Neural progenitor cell (in vitro differentiated cells): ENCODE data around the gene FRRS1. TPM values are rescaled to one million over a fixed set of nuclear protein-coding genes. Genes with fewer than 3 reads are reported as not detected.

Experiments
- DNase-seq: peaks from one replicate; pipeline ENCODE4 v3.0.0-alpha.2; 2016; ENCODE audit warnings: low spot score
- H2AFZ ChIP-seq: fragments of 200-600 bp; sonication (generic); replicated peaks from 2 replicates; pipeline ENCODE4 v1.6.1; 2016; ENCODE audit warnings: antibody characterized with exemption
- H3F3A ChIP-seq: fragments of 200-600 bp; sonication (generic); 2 replicates; pipeline ENCODE4 v1.6.1; 2016; ENCODE audit warnings: antibody characterized with exemption, low read depth
- H3K27ac ChIP-seq: fragments of 200-600 bp; sonication (generic); 2 replicates; pipeline ENCODE4 v1.5.1; 2016; ENCODE audit warnings: mild to moderate bottlenecking
- H3K27me3 ChIP-seq: fragments of 200-600 bp; sonication (generic); 2 replicates; pipeline ENCODE4 v1.6.1; 2016; ENCODE audit warnings: mild to moderate bottlenecking, moderate library complexity
- H3K36me3 ChIP-seq: fragments of 200-600 bp; sonication (generic); 2 replicates; pipeline ENCODE4 v1.5.1; 2016
- H3K4me1 ChIP-seq: fragments of 200-600 bp; sonication (generic); 2 replicates; pipeline ENCODE4 v1.6.1; 2016; ENCODE audit warnings: mixed run types
- H3K4me2 ChIP-seq: fragments of 200-600 bp; sonication (generic); 2 replicates; pipeline ENCODE4 v1.6.1; 2016
- H3K4me3 ChIP-seq: fragments of 200-600 bp; sonication (generic); 2 replicates; pipeline ENCODE4 v1.5.1; 2016
- H3K79me2 ChIP-seq: fragments of 200-600 bp; sonication (generic); 2 replicates; pipeline ENCODE4 v1.6.1; 2016; ENCODE audit warnings: low read depth
- H3K9ac ChIP-seq: fragments of 200-600 bp; sonication (generic); 2 replicates; pipeline ENCODE4 v1.6.1; 2016
- H3K9me3 ChIP-seq: fragments of 200-600 bp; sonication (generic); 2 replicates; pipeline ENCODE4 v1.5.1; 2016; ENCODE audit warnings: low read depth
- H4K20me1 ChIP-seq: fragments of 200-600 bp; sonication (generic); 2 replicates; pipeline ENCODE4 v1.6.1; 2016; ENCODE audit warnings: low read depth
- H3K27ac Mint-ChIP-seq: 3 replicates; pipeline ENCODE4 v1.8.0; 2021; ENCODE audit warnings: mixed read lengths
- H3K27me3 Mint-ChIP-seq: 2 replicates; pipeline ENCODE4 v1.8.0; 2022; ENCODE audit warnings: low read depth, mild to moderate bottlenecking, inconsistent platforms, moderate library complexity, mixed read lengths; ENCODE audit not compliant: insufficient read depth
- H3K36me3 Mint-ChIP-seq: 3 replicates; pipeline ENCODE4 v1.8.0; 2021; ENCODE audit warnings: mixed read lengths
- H3K4me1 Mint-ChIP-seq: 3 replicates; pipeline ENCODE4 v1.8.0; 2021; ENCODE audit warnings: mixed read lengths
- H3K4me3 Mint-ChIP-seq: 3 replicates; pipeline ENCODE4 v1.8.0; 2021; ENCODE audit warnings: mild to moderate bottlenecking, moderate library complexity, mixed read lengths
- H3K9me3 Mint-ChIP-seq: 3 replicates; pipeline ENCODE4 v1.8.0; 2020; ENCODE audit warnings: mixed read lengths
- CTCF ChIP-seq: fragments of 200-600 bp; sonication (generic); IDR thresholded peaks from 2 replicates; pipeline ENCODE4 v1.5.1; 2017; ENCODE audit warnings: antibody characterized with exemption, mild to moderate bottlenecking
- EZH2 ChIP-seq: fragments of 200-600 bp; sonication (generic); IDR thresholded peaks from 2 replicates; pipeline ENCODE4 v1.6.1; 2017; ENCODE audit warnings: antibody characterized with exemption, mild to moderate bottlenecking, moderate library complexity
- EZH2phosphoT487 ChIP-seq: fragments of 200-600 bp; sonication (generic); IDR thresholded peaks from 2 replicates; pipeline ENCODE4 v1.6.1; 2017; ENCODE audit warnings: antibody characterized with exemption
- total RNA-seq: library from RNA; depleted of rRNA; stranded (reverse); fragments of >200 nt; gene quantifications from 2 replicates; pipeline ENCODE4 v1.2.3, GENCODE V29; 2015; ENCODE audit warnings: low replicate concordance

FRRS1 gene
- total RNA-seq, 1 donor from 2014 or later, result 5.1 TPM

- H3K27me3 Mint-ChIP-seq, result no peaks in the 10 kb centered on the region
- H3K27ac Mint-ChIP-seq, result peak overlapping the region; percentile 12
- H3K4me3 Mint-ChIP-seq, result no peak overlapping the region
- no peak for DNase-seq
- Histone ChIP-seq H3F3A (peaks cover 12% of the 10 kb centered on the region), H3K4me2 (no peak overlapping the region), H2AFZ (peak overlapping the region; percentile 47), H3K27ac (no peak overlapping the region), H4K20me1 (no peaks in the 10 kb centered on the region), H3K36me3 (no peaks in the 10 kb centered on the region), H3K27me3 (no peaks in the 10 kb centered on the region), H3K79me2 (no peaks in the 10 kb centered on the region), H3K4me3 (no peak overlapping the region), H3K9me3 (no peaks in the 10 kb centered on the region), H3K4me1 (peaks cover 8% of the 10 kb centered on the region), H3K9ac (no peak overlapping the region)
- no peaks in the 10 kb centered on the region for H3K9me3 Mint-ChIP-seq
- no peaks in the 10 kb centered on the region for H3K36me3 Mint-ChIP-seq
- H3K4me1 Mint-ChIP-seq, result peaks cover 30% of the 10 kb centered on the region
- TF ChIP-seq CTCF (no peak), EZH2 (no peak), EZH2phosphoT487 (no peak)
These were observed 2.2 kb upstream of the FRRS1 start for GRCh38 chr1:99768524-99769245.

GRCh38 chr1:99768104-99768503 is 1.7 kb upstream of the FRRS1 start:
- H3K36me3 ChIP-seq, result no peaks in the 10 kb centered on the region
- peak overlapping the region; percentile 47 for H2AFZ ChIP-seq
- H3K36me3 Mint-ChIP-seq, result no peaks in the 10 kb centered on the region
- H3F3A ChIP-seq, result peaks cover 12% of the 10 kb centered on the region
- H3K9me3 Mint-ChIP-seq, result no peaks in the 10 kb centered on the region
- peaks cover 30% of the 10 kb centered on the region for H3K4me1 Mint-ChIP-seq
- H3K4me1 ChIP-seq, result peaks cover 8% of the 10 kb centered on the region
- H3K9ac ChIP-seq, result no peak overlapping the region
- no peak overlapping the region for H3K4me3 ChIP-seq
- H3K79me2 ChIP-seq, result no peaks in the 10 kb centered on the region
- H3K27ac ChIP-seq, result no peak overlapping the region
- H3K4me3 Mint-ChIP-seq, result peak overlapping the region; percentile 12
- no peak for DNase-seq
- H3K27me3 Mint-ChIP-seq, result no peaks in the 10 kb centered on the region
- no peak overlapping the region for H3K4me2 ChIP-seq
- peak overlapping the region; percentile 47 for H3K27ac Mint-ChIP-seq
- no peaks in the 10 kb centered on the region for H3K27me3 ChIP-seq
- TF ChIP-seq EZH2 (no peak), EZH2phosphoT487 (no peak), CTCF (no peak)
- no peaks in the 10 kb centered on the region for H4K20me1 ChIP-seq
- H3K9me3 ChIP-seq, result no peaks in the 10 kb centered on the region

- no peak overlapping the region for H3K4me2 ChIP-seq
- no peak for DNase-seq
- H3K9ac ChIP-seq, result no peak overlapping the region
- no peak overlapping the region for H3K4me3 ChIP-seq
- H3F3A ChIP-seq, result peaks cover 12% of the 10 kb centered on the region
- Mint-ChIP-seq H3K36me3 (peaks cover 2% of the 10 kb centered on the region), H3K27ac (no peak overlapping the region), H3K4me1 (peaks cover 37% of the 10 kb centered on the region), H3K9me3 (no peaks in the 10 kb centered on the region), H3K27me3 (no peaks in the 10 kb centered on the region), H3K4me3 (no peak overlapping the region)
- TF ChIP-seq EZH2 (no peak), CTCF (no peak), EZH2phosphoT487 (no peak)
- H3K9me3 ChIP-seq, result no peaks in the 10 kb centered on the region
- no peaks in the 10 kb centered on the region for H4K20me1 ChIP-seq
- H3K4me1 ChIP-seq, result peaks cover 8% of the 10 kb centered on the region
- H3K79me2 ChIP-seq, result no peaks in the 10 kb centered on the region
- no peaks in the 10 kb centered on the region for H3K27me3 ChIP-seq
- no peaks in the 10 kb centered on the region for H3K36me3 ChIP-seq
- no peak overlapping the region for H3K27ac ChIP-seq
- no peak overlapping the region for H2AFZ ChIP-seq
These were observed 1.5 kb downstream of the FRRS1 start for GRCh38 chr1:99764909-99765308.
